SKM-1 (cell line): ENCODE data around the gene OR10H1.
"Not testable (repeated sequence)": the region's sequence is repeated elsewhere in the genome, so short reads cannot be mapped to it uniquely, and the experiment has no call there.

Source experiments
- DNase-seq: peaks from one replicate; lab custom pipeline; 2025; ENCODE audit not compliant: unreplicated experiment; lab: John Stamatoyannopoulos, UW

Gene OR10H1

GRCh38 chr19:15776264-15776663 lies 39.2 kb downstream of the OR10H1 start:
- DNase-seq, result no peak

GRCh38 chr19:15775249-15775648 lies 40.2 kb downstream of the OR10H1 start:
- no peak for DNase-seq

- not testable (repeated sequence) for DNase-seq
These were observed 41.3 kb downstream of the OR10H1 start for GRCh38 chr19:15774159-15774558.

GRCh38 chr19:15769586-15769985 lies 45.9 kb downstream of the OR10H1 start:
- DNase-seq, result no peak

- no peak for DNase-seq
These were observed 55.4 kb downstream of the OR10H1 start for GRCh38 chr19:15759962-15760565.

- DNase-seq, result no peak
These were observed 57.1 kb downstream of the OR10H1 start for GRCh38 chr19:15758379-15758778.
